ENCODE measurements around the gene TPPP. TPM values are rescaled to one million over a fixed set of nuclear protein-coding genes. Genes with fewer than 3 reads are reported as not detected.
A peak's percentile ranks its signal among the peaks of the same experiment; 100 is the strongest.
"Not testable (repeated sequence)": the region's sequence is repeated elsewhere in the genome, so short reads cannot be mapped to it uniquely, and the experiment has no call there.

TPPP gene
- total and polyA plus RNA-seq, 2 of the 13 experiments (the other 11 are each of a cell fraction or from before 2014, with no cell fraction given) = 0.07 TPM; not detected in 1

DNA sequence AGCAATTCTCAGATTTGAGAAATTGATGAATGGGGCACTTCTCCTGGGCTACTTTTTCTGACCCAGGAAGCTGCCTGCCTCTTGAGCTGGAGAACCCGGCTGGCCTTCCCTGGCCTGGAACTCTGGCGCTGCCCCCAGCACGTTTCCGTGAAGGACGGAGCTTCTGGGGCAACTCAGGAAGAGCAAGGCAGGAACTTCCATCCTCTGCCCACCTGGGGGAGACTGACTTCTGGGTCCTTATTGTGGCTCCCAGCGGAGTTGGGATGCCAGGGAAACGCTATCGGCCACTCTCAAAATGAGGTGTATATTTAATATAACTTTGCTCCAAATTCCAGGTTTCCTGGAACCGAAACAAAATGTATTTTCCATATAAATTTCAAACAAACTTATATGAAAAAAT is 33.9 kb upstream of the TPPP start:
- H3K4me1 ChIP-seq (ENCODE audit: insufficient read depth, low read length); H2AFZ ChIP-seq (ENCODE audit: low read length); H3K27ac ChIP-seq (ENCODE audit: extremely low read length, insufficient read depth, low read length); FAIRE-seq; H3K27me3 ChIP-seq (ENCODE audit: control insufficient read depth in 1 of 2, insufficient read depth in 2 of 2, low read length in 2 of 2); H3K9ac ChIP-seq (ENCODE audit: insufficient read depth, low read depth, low read length); H3K36me3 ChIP-seq (replicated peaks in 1 of 2; ENCODE audit: control insufficient read depth in 1 of 2, insufficient read depth in 2 of 2, low read length in 2 of 2); H3K4me2 ChIP-seq (ENCODE audit: low read depth, low read length); CTCF ChIA-PET (ENCODE audit: low intra/inter-chr PET ratio, low total read pairs); H4K20me1 ChIP-seq (ENCODE audit: insufficient read depth, low read length); BruUV-seq (replicated peaks); H3K79me2 ChIP-seq (ENCODE audit: insufficient read depth, low read length); H3K4me3 ChIP-seq (replicated peaks in 1 of 3; ENCODE audit: insufficient read depth in 1 of 3, low read depth in 2 of 3, low read length in 3 of 3); H3K9me3 ChIP-seq (ENCODE audit: low read length); intact Hi-C loops (cut with micrococcal nuclease; ENCODE audit: unreplicated experiment); POLR2A ChIA-PET; in situ Hi-C loops (cut with HindIII; ENCODE audit: extremely low pct_ligation_motif_present, low pct_unique_long_range_greater_than_20kb): not testable (repeated sequence)
- TF ChIP-seq STAG1 (CRISPR knock-in tag; IDR thresholded peaks at IDR 0.05) = peak; percentile 42
- TF ChIP-seq, protein P1, sequence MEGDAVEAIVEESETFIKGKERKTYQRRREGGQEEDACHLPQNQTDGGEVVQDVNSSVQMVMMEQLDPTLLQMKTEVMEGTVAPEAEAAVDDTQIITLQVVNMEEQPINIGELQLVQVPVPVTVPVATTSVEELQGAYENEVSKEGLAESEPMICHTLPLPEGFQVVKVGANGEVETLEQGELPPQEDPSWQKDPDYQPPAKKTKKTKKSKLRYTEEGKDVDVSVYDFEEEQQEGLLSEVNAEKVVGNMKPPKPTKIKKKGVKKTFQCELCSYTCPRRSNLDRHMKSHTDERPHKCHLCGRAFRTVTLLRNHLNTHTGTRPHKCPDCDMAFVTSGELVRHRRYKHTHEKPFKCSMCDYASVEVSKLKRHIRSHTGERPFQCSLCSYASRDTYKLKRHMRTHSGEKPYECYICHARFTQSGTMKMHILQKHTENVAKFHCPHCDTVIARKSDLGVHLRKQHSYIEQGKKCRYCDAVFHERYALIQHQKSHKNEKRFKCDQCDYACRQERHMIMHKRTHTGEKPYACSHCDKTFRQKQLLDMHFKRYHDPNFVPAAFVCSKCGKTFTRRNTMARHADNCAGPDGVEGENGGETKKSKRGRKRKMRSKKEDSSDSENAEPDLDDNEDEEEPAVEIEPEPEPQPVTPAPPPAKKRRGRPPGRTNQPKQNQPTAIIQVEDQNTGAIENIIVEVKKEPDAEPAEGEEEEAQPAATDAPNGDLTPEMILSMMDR (CRISPR knock-in tag; IDR thresholded peaks at IDR 0.05) = peak; percentile 25; the same call in 1 of the 2 replicates
- peak; percentile 36; the same call in 1 of the 2 replicates for TF ChIP-seq GABPB1 (CRISPR knock-in tag; IDR thresholded peaks at IDR 0.05)
- TF ChIP-seq GABPA (IDR thresholded peaks at IDR 0.05; ENCODE audit: low read depth, low read length) = peak; percentile 36
- TF ChIP-seq GABPA (CRISPR knock-in tag; IDR thresholded peaks at IDR 0.05; ENCODE audit: low read depth) = peak; percentile 46
- peak; percentile 22; the same call in 1 of the 2 replicates for TF ChIP-seq SMC3 (IDR thresholded peaks at IDR 0.05; ENCODE audit: low read length)
- ATAC-seq (peak; percentile 91), DNase-seq (ENCODE audit: low spot score) (peak; percentile 38)
- WGBS (ENCODE audit: low lambda C conversion rate) = 9% methylated on average over 4 of the region's 9 CpGs

DNA sequence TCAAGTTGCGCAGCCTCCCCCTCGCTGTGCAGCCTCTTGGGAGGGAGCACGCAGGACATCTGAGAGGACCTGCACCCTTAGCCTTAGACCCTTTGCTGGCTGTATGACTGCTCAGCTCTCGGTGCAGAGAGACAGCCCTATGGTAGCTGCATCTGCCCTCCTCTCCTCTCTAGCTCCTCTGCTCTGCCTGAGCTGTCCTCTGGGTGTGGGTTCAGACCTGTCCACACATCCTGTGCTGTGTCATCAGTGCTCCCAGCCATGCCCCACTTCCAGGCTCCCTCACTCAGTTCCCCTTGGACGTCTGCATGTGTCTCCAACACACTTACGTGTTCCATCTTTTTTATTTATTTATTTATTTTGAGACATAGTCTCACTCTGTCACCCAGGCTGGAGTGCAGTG is 30.7 kb upstream of the TPPP start:
- H3K4me2 ChIP-seq (ENCODE audit: low read depth, low read length); H3K79me2 ChIP-seq (ENCODE audit: insufficient read depth, low read length); intact Hi-C loops (cut with micrococcal nuclease; ENCODE audit: unreplicated experiment); CTCF ChIA-PET (ENCODE audit: low intra/inter-chr PET ratio, low total read pairs); H3K27ac ChIP-seq (ENCODE audit: extremely low read length, insufficient read depth, low read length); H3K4me3 ChIP-seq (replicated peaks in 1 of 3; ENCODE audit: insufficient read depth in 1 of 3, low read depth in 2 of 3, low read length in 3 of 3); H3K9ac ChIP-seq (ENCODE audit: insufficient read depth, low read depth, low read length); POLR2A ChIA-PET; H3K36me3 ChIP-seq (replicated peaks in 1 of 2; ENCODE audit: control insufficient read depth in 1 of 2, insufficient read depth in 2 of 2, low read length in 2 of 2); H3K4me1 ChIP-seq (ENCODE audit: insufficient read depth, low read length); DNase-seq (ENCODE audit: low spot score); H4K20me1 ChIP-seq (ENCODE audit: insufficient read depth, low read length); H3K9me3 ChIP-seq (ENCODE audit: low read length); FAIRE-seq; H3K27me3 ChIP-seq (ENCODE audit: control insufficient read depth in 1 of 2, insufficient read depth in 2 of 2, low read length in 2 of 2); in situ Hi-C loops (cut with HindIII; ENCODE audit: extremely low pct_ligation_motif_present, low pct_unique_long_range_greater_than_20kb); H2AFZ ChIP-seq (ENCODE audit: low read length); BruUV-seq (replicated peaks): not testable (repeated sequence)
- WGBS (ENCODE audit: low lambda C conversion rate) = 44% methylated on average over 2 of the region's 6 CpGs
- ATAC-seq = peak; percentile 45; the same call in 2 of the 3 replicates

DNA sequence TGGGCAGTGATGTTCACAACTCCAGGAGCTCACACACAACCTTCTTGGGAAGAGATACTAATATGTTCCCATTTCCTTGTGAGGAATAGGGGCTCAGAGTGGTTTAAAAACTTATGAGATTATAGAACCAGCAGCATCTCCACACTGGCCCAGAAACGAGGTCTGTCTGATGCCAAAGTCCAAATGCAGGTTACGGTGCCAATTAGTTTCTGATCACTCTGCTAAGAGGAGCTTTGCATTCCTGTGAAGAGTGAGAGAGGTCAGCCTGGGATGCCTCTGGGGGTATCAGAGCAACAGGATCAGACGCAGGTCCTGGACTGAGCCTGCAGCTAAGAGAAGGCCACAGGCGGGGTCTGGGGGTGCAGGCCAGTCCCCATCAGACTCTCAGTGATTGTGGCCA is 30.2 kb upstream of the TPPP start:
- POLR2A ChIA-PET = not testable (repeated sequence)

More for the DNA sequence above, 30.2 kb upstream of the TPPP start:
- intact Hi-C loops (cut with micrococcal nuclease; ENCODE audit: unreplicated experiment); H3K4me3 ChIP-seq (replicated peaks in 1 of 3; ENCODE audit: insufficient read depth in 1 of 3, low read depth in 2 of 3, low read length in 3 of 3); H4K20me1 ChIP-seq (ENCODE audit: insufficient read depth, low read length); H3K4me1 ChIP-seq (ENCODE audit: insufficient read depth, low read length); ATAC-seq; H3K27me3 ChIP-seq (ENCODE audit: control insufficient read depth in 1 of 2, insufficient read depth in 2 of 2, low read length in 2 of 2); H3K9ac ChIP-seq (ENCODE audit: insufficient read depth, low read depth, low read length); H2AFZ ChIP-seq (ENCODE audit: low read length); CTCF ChIA-PET (ENCODE audit: low intra/inter-chr PET ratio, low total read pairs); H3K9me3 ChIP-seq (ENCODE audit: low read length); H3K4me2 ChIP-seq (ENCODE audit: low read depth, low read length); BruUV-seq (replicated peaks); H3K79me2 ChIP-seq (ENCODE audit: insufficient read depth, low read length); in situ Hi-C loops (cut with HindIII; ENCODE audit: extremely low pct_ligation_motif_present, low pct_unique_long_range_greater_than_20kb); H3K27ac ChIP-seq (ENCODE audit: extremely low read length, insufficient read depth, low read length); DNase-seq (ENCODE audit: low spot score); FAIRE-seq; H3K36me3 ChIP-seq (replicated peaks in 1 of 2; ENCODE audit: control insufficient read depth in 1 of 2, insufficient read depth in 2 of 2, low read length in 2 of 2): not testable (repeated sequence)
- WGBS (ENCODE audit: low lambda C conversion rate) = 13% methylated on average over 2 of the region's 4 CpGs

All from HepG2 (cell line).